Hepatocyte (in vitro differentiated cells): ENCODE data around the gene DNMT1.

Source experiments
- CTCF ChIP-seq: fragments of 200-600 bp; sonication (generic); IDR thresholded peaks from 2 replicates; pipeline ENCODE4 v1.5.1; 2016; ENCODE audit warnings: antibody characterized with exemption, mild to moderate bottlenecking; ENCODE audit not compliant: poor library complexity
- EZH2phosphoT487 ChIP-seq: fragments of 200-600 bp; sonication (generic); IDR thresholded peaks from one replicate; pipeline ENCODE4 v1.6.1; 2018; ENCODE audit warnings: antibody characterized with exemption, mild to moderate bottlenecking, low read depth, moderate library complexity; ENCODE audit not compliant: unreplicated experiment, severe bottlenecking

- TF ChIP-seq CTCF, result no peak
- no peak for TF ChIP-seq EZH2phosphoT487
These were observed 72.7 kb downstream of the DNMT1 start for GRCh38 chr19:10122045-10122444.
